Hematopoietic multipotent progenitor cell treated with erythropoietin and hydrocortisone succinate and interleukin-3 and kit ligand, for 4 days (in vitro differentiated cells): Measurements from ENCODE around the gene TGFBRAP1.

Experiments used
- DNase-seq: peaks from one replicate; pipeline ENCODE4 v3.0.0-alpha.2; 2015

The TGFBRAP1 gene

GRCh38 chr2:105357122-105357521 is 27.6 kb upstream of the TGFBRAP1 start:
- DNase-seq = no peak

- peak; percentile 84 for DNase-seq
Observed at GRCh38 chr2:105344704-105345345, 15.3 kb upstream of the TGFBRAP1 start.

GRCh38 chr2:105339414-105339813 is 9.9 kb upstream of the TGFBRAP1 start:
- DNase-seq = no peak

- peak; percentile 39 for DNase-seq
Observed at GRCh38 chr2:105338020-105338385, 8.5 kb upstream of the TGFBRAP1 start.

- peak; percentile 95 for DNase-seq
Observed at GRCh38 chr2:105337122-105338019, 7.8 kb upstream of the TGFBRAP1 start, which contains the start of gene C2orf49. Gene C2orf49, plus strand, starts transcription at chr2:105337540. Its CDS starts 48 bp downstream, at chr2:105337588.

- no peak for DNase-seq
Observed at GRCh38 chr2:105336786-105337121, 7.2 kb upstream of the TGFBRAP1 start.

GRCh38 chr2:105335469-105335868 is 5.9 kb upstream of the TGFBRAP1 start:
- no peak for DNase-seq

GRCh38 chr2:105334211-105334610 is 4.7 kb upstream of the TGFBRAP1 start:
- DNase-seq = peak; percentile 20

GRCh38 chr2:105330681-105331375 is 1.3 kb upstream of the TGFBRAP1 start:
- DNase-seq = peak; percentile 37

- peak; percentile 50 for DNase-seq
Observed at GRCh38 chr2:105329197-105329554, 359 bp downstream of the TGFBRAP1 start.

GRCh38 chr2:105328281-105329196 is 996 bp downstream of the TGFBRAP1 start:
- DNase-seq = peak; percentile 76

GRCh38 chr2:105327690-105328089 is 1.8 kb downstream of the TGFBRAP1 start:
- DNase-seq = no peak

GRCh38 chr2:105327271-105327670 is 2.3 kb downstream of the TGFBRAP1 start:
- DNase-seq = peak; percentile 50

GRCh38 chr2:105325389-105325963 is 4.1 kb downstream of the TGFBRAP1 start:
- peak; percentile 88 for DNase-seq

- DNase-seq = no peak
Observed at GRCh38 chr2:105324732-105325131, 4.8 kb downstream of the TGFBRAP1 start.

- peak; percentile 60 for DNase-seq
Observed at GRCh38 chr2:105324101-105324500, 5.4 kb downstream of the TGFBRAP1 start.

- peak; percentile 31 for DNase-seq
Observed at GRCh38 chr2:105323111-105323510, 6.4 kb downstream of the TGFBRAP1 start.

- DNase-seq = no peak
Observed at GRCh38 chr2:105321875-105322646, 7.5 kb downstream of the TGFBRAP1 start.

- no peak for DNase-seq
Observed at GRCh38 chr2:105320651-105321215, 8.8 kb downstream of the TGFBRAP1 start.

- DNase-seq = no peak
Observed at GRCh38 chr2:105317937-105318336, 11.6 kb downstream of the TGFBRAP1 start.

GRCh38 chr2:105315314-105315713 is 14.2 kb downstream of the TGFBRAP1 start:
- no peak for DNase-seq
